ENCODE results near the gene PLXNA1.

PLXNA1 gene

DNA sequence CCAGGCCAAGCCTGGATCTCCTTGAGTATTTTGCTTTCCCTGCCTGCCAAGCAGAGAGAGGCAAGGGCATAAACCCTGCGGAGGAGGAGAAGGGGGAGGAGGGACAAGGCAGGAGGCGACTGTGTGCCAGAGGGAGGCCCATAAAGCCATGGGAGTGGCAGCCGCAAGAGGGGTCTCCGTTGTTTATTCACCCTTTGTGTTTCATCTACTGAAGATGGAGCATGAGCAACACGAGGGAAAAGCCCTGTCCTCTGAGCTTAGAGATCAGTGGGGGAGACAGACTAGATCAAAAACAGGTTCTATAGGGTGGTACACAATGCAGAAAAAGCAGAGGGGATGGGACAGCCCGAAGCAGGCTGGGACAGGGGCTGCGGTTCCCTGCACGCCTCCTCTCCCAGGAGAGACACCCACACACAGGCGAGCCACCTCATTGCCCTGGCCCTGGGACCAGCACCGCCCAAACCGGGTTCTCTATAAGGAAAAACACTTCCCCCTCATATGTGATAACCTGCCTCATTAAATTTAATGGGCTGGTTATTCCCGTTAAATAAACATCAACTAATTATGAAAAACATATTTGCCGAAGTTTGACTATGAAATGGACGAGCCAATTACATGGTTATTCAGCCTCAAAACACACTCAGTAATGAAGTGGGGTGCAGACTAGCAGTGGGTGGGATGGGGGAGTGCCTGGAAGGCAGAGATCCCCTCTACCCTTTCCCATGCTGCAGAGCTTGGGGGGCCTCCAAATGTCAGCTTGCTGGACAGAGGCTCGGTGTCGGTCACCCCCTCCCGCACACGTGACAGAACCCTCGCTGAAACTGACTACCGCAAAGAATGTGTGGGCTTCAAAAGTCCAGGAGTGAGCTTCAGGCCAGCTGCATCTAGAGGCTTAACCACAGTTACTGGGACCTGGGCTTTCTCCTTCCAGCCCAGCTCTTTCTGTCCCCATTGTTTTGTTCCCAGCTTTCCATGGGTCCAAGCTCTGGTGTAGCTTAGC is 14.2 kb upstream of the PLXNA1 start:
- DNase-seq, result no peak

DNA sequence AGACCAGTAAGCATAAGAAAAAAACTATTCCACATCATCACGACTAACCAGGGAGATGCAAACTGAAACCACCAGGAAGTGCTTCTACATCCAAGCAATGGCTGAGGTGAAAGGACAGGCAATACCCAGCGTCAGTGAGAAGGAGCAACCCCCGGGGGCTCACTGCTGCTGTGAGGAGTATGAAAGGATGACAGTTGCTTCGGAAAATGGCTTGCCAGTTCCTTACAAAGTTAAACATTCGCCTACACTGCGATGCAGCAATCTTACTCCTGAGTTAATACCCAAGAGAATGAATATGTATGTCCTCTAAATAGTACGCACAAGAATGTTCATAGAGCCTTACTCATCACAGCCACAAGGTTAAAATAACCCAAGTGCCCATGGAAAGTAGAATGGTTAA is 13.3 kb upstream of the PLXNA1 start:
- DNase-seq, result no peak

DNA sequence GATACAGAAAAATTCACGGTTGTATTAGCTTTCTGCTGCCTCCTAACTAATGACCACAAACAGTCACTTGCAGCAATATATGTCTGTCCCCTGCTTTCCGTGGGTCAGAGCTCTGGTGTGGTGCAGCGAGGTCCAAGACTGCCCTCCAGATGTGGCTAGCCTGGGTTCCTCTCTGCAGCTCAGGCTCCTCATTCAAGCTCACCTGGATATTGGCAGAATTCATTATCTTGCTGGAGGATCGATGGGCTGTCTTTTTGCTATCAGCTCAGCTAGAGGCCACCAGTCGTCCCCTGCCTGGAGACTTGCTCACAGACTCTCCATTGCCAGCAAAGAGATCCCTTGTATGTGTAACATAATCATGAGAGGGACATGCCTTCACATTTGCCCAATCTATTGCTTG is 12.8 kb upstream of the PLXNA1 start:
- DNase-seq, result no peak

DNA sequence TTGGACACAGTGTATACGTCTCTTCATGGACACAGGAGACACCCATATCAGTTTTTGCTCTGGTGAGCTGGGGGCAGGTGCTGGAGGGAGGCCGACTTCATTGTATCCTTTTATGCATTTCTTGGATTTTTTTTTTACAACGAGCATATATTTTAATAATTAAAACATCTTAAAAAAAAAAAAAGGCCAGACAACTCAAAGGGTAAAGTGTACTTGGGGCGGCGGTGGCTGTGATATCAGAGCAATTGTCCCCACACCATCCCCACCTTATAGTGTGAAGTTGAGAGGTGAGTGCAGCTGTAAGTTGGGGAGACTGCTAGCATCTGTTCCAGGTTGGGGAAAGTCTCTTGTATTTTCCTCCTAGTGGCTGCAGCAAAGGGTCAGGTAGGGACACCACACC is 12.0 kb upstream of the PLXNA1 start:
- no peak for DNase-seq

DNA sequence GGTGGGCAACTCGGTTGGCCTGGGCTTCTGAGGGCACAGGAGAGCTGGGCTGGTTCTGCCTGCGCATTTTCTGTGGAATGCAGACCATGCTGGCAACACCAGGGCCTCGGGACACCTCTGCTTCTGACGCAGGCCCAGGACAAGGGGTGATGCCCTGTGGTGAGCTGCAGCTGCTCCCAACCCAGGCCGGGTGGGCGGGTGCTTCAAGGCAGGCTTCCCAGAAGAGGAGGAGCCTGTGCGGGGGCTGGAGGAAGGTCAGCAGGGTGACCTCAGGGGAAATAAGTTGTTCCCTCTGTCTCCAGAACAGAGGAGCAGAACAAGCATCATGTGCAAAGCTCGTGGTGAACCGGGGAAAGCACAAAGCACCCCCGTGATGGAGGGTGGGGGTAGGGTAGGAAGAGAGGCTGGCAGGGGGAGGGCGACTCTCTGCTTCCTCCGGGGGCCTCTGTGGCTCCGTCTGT is 11.0 kb upstream of the PLXNA1 start:
- DNase-seq, result no peak

DNA sequence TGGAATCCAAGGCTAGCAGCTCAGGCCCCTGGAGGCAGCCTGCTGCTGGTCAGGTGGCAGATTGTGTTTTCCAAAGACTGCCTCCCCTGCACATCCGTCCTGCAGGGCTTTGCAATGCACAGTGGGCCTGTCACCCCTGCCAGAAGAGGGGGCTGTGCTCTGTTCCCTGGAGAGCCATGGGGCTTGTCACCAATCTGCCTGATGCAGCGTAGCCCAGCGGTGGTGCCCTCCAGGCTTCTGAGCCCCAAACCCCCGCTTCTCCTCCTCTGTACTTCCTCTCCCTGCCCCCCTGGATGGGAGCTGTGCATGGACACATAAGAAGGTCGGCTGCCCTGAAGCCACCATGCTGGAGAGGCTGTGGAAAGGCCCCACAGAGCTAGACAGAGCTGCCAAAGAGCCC is 10.0 kb upstream of the PLXNA1 start:
- DNase-seq, result no peak

DNA sequence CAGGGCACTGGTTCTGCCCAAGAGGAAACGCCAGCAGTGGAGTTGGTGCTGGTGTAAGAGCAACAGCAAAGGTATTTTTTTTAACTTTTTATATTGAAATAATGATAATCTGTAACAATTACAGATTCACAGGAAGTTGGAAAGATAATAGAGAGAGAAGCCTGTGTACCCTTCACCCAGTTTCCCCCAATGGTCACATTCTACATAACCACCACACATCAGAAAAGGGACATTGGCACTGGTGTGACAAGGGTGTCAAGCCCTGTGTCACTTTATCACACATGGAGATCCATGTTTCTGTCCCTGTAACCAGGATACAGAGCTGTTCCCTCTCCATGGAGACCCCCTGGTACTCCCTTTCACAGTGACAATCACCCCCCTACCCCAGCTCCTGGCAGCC is 9.1 kb upstream of the PLXNA1 start:
- DNase-seq, result no peak

DNA sequence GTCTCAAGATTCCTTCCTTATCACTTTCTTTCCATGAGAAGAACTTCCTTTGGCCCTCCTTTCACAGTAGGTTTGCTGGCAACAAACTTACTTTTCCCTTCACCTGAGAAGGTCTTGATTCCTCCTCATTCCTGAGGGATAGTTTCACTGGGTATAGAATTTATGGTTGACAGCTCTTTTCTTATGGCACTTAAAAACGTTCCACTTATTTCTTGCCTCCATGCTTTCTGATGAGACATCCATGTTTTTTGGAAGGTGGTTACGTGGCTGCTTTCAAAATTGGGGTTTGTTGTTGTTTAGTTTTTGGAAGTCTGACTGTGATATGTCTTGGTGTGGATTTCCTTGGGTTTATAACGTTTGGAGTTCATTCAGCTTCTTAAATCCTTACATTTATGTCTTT is 8.2 kb upstream of the PLXNA1 start:
- DNase-seq, result no peak

DNA sequence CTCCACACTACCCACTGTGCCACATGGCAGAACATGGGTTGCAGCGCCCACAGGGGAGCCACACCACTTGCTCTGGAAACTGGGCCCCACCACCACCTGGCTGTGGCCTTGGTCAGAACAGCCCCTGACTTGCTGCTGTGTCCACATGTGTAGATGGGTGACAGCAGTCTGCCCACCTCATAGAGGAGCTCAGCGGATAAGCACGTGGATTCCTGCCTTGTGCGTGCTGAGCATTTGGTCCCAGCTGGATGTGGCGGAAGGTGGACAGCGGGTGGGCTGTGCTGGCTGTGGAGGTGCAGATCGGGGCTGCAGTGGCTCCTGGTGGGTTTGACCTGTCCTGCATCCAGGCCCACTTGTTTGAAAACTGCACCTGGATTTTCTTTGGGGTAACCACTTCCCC is 6.0 kb upstream of the PLXNA1 start:
- no peak for DNase-seq

DNA sequence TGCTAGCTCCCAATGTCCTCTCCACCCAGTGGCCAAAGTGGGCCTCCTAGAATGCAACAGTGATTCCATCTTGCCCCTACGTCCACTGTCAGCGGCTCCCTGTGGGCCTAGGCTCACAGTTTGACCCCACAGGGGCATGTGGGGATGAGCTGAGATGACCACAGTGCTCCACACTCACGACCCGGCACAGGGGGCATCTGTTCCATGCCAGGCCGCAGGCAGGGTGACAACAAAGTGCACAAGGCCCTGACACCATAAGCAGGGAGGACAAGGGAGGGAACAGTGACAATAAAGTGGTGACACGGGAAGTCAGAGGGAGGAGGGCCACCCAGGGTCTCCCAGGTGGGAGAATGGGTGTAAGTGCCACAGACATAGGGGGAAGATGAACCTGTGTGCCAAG is 5.1 kb upstream of the PLXNA1 start:
- DNase-seq, result no peak

DNA sequence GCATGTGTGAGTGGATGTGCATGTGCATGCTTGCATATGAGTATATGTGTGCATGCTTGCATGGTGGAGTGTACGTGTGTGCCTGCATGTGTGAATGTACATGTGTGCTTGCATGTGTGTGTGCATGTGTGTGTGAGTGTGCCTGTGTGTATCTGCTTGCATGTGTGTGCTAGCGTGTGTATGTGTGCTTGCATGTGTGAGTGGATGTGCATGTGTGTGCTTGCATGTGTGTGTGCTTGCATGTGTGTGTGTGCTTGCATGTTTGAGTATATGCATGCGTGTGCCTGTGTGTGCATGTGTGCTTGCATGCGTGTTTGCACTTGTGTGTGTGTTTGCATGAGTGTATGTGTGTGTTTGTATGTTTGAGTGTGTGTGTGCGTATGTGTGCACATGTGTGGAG is 4.6 kb upstream of the PLXNA1 start:
- DNase-seq, result no peak

DNA sequence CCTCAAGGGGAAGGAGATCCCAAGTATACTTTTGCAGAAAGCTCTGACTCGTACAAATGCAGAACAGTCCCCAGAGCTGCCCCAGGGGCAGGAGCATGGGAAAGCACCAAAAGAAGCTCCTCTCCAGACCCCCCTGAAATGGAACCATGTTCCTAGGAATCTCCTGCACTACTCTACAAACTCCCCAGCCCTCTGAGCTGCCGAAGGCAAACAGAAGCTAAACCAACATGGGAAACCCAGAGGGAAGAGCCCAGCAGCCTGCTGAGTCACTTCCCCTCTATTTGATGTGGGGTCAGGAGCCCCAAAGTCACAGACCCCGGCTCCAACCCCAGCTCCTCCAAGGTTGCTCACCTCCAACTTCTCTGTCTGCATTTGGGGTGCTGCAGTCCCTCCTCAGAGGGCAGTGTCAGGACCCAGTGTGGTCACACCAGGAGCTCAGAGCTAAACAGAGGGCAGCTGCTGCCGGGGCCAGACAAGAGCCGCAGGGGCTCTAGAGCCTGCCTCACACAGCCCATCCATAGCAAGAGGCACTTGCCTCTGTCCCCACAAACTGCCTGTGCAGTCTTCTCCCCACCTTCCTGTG is 3.8 kb upstream of the PLXNA1 start:
- DNase-seq, result no peak

DNA sequence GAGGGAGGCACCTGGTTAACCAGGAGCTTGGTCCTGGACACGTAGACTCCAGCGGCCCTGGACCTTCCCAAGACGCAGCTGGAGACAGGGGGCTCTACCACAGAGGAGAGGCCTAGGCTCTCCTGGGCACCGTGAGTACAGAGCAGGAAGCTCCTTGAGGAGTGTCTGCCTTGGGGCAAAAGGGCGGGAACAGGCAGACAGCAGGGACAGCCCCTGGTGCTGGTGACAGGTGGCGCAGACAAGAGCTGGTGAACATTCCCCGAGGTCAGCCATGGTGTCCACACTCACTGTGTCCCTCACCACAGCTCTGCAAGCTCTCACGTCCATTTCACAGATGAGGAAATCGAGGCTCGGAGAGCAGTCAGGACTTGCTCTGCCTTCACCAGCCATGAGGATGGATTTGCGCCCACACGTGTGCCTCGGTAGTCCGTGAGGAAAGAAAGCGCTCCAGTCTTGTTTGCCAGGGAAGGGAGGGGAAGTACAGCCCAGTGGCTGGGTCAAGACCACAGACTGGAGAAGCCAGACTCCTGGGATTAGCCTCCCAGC is 2.6 kb upstream of the PLXNA1 start:
- no peak for DNase-seq

DNA sequence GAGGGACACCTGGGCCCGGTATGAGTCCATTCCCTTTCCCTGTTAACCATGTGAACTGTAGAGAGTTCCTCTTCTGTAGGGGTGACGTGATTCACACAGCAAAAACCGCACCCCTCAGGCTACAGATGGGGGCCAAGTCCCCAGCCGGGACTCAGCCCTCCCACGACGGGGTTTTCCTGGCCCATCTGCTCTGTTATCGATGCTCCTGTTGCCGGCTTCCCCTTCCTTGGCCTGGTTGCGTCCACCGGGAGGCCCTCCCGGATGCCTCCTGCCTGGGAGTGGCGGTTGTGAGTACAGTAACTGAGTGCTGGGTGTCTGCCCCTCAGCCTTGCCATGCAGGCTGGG is 817 bp upstream of the PLXNA1 start:
- DNase-seq, result peak; percentile 57 to 77

DNA sequence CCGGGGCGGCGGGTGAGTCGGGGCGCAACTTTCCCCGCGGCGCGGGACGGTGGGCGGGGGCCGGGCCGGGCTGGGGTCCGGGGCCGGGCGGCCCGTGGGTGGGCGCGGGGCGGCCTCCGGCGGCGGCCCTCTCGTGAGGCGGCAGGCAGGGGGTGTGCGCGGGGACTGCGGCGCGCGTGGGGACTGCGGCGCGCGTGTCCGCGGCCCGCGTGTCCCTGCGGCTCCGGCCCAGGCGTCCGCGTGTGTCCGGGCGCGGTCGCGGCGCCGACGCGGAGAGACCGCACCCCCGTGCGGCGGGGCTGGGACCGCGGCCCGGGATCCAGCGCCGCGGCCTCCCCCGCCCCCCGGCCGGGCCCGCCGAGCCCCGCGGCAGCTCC is 349 bp downstream of the PLXNA1 start:
- no peak for DNase-seq

DNA sequence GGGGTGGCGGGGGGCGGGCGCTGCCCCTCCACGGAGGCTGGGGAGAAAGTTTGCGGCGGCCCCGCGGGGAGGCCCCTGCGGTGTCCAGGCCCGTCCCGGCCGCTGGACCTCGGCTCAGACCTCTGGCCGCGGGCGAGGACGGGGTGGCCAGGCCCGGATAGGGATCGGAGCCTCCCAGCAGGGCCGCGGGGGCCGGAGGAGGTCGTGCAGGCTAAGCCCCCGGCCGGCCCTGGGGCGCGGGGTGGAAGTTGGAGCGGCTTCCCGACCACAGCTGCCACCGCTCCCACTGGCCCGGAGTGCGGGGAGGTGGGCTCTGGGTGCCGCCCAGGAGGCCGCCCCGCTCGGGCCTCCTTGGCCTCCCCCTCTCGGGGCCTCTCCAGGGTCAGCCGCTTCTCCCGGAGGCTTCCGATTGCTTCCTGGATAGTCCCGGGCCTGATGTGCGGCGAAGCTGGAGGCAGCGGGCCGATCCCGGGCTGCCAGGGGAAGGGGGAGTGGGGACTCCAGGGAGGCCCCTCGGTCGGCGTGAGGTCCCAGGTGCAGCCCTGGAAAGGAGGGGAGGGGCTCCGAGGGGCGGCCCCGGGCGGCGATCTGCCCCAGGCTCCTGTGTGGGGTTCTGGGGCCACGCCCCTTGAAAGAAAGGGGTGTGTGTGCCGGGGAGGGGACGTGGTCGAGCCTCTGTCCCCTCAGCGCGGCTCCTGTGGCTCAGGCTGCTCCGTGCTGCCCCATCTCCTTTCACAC is 907 bp downstream of the PLXNA1 start:
- DNase-seq, result peak; percentile 33 to 37

DNA sequence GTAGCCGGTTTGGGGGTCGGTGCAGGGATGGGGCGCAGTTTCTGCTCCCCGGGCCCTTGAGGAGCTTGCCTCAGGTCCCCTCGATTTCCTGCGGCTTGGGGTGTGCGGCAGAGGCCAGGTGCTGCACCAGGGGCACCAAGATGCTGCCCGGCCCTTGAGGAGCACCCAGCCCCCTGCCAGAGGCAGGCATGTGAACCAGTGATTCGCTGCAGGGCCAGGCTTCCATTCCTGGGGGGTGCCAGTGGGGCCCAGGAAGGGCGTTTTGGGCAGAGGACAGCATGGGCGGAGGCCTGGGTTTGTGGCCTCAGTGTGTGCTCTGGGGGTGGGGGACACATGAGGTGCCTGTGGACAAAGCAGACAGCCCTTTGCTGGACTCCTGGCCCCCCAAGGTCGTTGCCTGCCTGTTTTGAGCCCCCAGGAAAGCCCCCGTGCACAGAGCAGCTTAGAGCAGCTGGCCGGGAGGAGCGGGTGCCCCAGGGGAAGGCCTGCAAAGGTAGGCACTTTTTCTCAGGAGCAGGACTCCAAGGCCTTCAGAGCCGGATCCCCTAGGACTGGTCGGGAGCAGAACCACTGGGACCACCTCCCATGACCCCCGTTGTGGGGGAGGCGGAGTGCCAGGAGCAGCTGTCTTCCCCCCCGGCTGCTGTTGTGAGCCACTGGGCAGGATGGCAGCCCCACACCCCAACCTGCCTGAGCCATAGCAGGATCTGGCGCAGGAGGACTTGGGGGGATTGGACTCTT is 1.6 kb downstream of the PLXNA1 start:
- no peak for DNase-seq

DNA sequence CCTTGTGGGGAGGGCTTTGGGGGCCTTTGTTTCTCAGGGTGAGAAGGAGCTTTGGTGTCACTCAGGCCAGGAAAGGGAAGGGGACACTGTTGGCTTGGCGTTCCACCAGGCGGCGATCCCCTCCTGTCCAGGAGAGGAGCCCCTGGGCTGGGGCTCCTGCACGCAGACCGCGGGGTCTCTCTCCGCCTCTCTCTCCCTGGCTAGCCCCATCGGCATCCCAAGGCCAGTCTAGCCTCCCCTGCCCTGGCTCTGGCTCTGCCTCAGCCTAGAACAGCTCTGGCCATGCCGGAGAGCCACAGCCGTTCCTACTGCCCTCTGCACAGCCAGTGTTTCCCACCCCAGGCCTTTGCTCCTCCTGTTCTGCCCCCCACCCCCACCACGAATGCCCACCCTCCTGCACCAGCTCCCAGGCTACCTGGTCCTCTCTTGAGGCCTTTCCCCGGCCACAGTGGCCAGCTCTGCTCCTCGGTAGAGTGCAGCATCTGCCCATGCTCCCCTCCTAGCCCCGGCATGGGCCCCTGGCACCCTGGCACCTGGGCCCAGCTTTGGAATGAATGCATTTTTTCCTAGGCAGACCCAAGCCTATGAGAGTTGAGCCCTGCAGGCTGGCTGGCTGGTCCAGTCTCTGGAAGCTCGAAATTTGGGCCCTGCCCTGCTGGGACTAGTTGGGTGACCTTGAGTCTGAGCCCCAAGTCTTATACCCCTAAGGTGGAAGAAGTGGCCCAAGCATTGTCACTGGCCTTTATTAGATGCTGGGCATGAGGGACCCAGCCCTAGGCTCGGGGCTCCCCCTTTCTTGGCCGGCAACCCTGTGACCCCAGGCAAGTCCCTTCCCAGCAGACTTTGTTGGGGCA is 2.4 kb downstream of the PLXNA1 start:
- no peak for DNase-seq

DNA sequence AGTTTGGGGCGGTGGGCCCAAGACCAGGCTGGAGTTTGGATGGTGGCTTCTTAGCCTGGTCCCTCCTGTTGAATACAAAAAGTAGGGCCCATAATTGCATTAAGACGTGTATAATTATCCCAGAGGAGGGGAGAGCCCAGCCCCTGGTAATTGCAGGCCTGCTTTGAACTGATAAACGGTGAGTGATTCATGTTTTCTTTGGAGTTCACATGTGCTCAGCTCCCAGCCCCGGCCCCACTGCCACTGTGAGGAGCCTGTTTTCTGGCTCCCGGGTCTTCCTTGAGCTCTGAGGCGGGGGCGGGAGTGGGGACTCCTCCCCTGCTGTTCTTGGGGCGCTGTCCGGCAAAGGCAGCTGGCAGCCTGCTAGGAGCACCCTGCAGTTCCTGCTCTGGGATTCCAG is 3.1 kb downstream of the PLXNA1 start:
- no peak for DNase-seq

DNA sequence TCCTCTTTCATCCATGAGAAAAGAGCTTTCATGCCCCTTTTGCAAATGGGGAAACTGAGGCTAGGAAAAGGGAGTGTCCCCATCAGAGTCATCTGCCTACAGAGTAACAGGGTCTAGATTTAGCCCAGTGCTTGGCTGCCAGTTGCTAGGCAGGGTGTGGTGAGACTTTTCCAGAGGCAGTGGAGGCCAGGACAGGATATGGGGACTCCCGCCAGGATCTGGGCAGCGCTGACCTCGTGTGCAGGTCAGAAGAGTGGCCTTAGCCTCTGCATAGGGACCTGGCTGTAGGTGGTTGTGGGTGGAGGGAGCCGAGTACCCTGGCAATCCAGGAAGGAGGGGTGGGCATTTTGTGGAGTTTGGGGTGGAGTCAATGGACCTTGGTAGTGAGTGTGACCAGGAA is 4.2 kb downstream of the PLXNA1 start:
- no peak for DNase-seq

DNA sequence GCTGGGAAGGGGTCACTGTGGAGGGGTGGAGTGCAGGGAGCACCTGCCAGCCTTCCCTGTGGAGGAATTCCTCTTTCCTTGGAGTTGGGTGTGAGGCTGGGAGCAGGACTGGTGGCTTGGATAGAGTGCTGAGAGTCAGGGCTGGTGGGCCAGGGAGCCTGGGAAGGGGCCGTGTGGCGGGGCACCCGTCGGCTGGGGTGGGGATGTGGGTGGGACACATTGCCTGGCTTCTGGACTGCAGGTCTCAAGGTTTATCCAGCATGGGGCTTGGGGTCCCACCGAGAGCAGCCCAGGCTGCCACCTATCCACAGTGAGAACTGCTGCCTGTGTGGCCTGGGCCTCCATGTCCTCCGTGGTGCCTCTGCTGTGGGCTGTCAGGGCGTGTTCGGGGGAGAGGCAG is 4.7 kb downstream of the PLXNA1 start:
- no peak for DNase-seq

DNA sequence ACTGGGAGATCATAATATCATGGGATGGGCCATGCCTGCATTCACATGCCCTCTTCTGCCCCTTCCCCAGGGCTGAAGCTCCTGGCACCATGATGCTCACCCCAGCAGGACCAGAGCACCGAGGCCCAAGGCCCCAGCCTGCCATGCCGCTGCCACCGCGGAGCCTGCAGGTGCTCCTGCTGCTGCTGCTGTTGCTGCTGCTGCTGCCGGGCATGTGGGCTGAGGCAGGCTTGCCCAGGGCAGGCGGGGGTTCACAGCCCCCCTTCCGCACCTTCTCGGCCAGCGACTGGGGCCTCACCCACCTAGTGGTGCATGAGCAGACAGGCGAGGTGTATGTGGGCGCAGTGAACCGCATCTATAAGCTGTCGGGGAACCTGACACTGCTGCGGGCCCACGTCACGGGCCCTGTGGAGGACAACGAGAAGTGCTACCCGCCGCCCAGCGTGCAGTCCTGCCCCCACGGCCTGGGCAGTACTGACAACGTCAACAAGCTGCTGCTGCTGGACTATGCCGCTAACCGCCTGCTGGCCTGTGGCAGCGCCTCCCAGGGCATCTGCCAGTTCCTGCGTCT is 5.6 kb downstream of the PLXNA1 start:
- DNase-seq, result no peak
